Endothelial cell of umbilical vein (primary cell): ENCODE results near the gene GUCA2A.

Source experiments
- EZH2 ChIP-seq: IDR thresholded peaks from 2 replicates; pipeline ENCODE4 v1.6.1; 2012; ENCODE audit warnings: borderline replicate concordance, low read depth, mild to moderate bottlenecking, moderate library complexity, low read length, inconsistent platforms; ENCODE audit not compliant: severe bottlenecking
- FOS ChIP-seq: IDR thresholded peaks from 2 replicates; pipeline ENCODE4 v1.6.1; 2011; ENCODE audit warnings: mild to moderate bottlenecking, low read length, moderate library complexity, borderline replicate concordance; ENCODE audit not compliant: insufficient read depth
- GATA2 ChIP-seq: IDR thresholded peaks from 2 replicates; pipeline ENCODE4 v1.7.0; 2011; ENCODE audit warnings: low read depth, mild to moderate bottlenecking, moderate library complexity, mixed read lengths, low read length; ENCODE audit not compliant: insufficient read length, insufficient read depth
- JUN ChIP-seq: IDR thresholded peaks from 2 replicates; pipeline ENCODE4 v1.6.1; 2011; ENCODE audit warnings: borderline replicate concordance, low read depth; ENCODE audit not compliant: insufficient read length, insufficient read depth
- POLR2A ChIP-seq: IDR thresholded peaks from 2 replicates; pipeline ENCODE4 v1.6.1; 2012; ENCODE audit warnings: low read depth, mild to moderate bottlenecking, control low read depth, low read length
- POLR2AphosphoS5 ChIP-seq: IDR thresholded peaks from 2 replicates; pipeline ENCODE4 v1.6.1; 2012; ENCODE audit warnings: low read depth, mild to moderate bottlenecking, control low read depth, low read length, moderate library complexity; ENCODE audit not compliant: insufficient read depth
- TF ChIP-seq, protein P1 (sequence below), 2 donors: IDR thresholded peaks; 1 replicate in 1 of 2; 2 replicates in 1 of 2; pipeline ENCODE4 v1.5.1; 2011; ENCODE audit warnings: low read length in 2 of 2, mild to moderate bottlenecking in 2 of 2, moderate library complexity in 2 of 2, control low read depth in 1 of 2, inconsistent platforms in 1 of 2, low read depth in 1 of 2; ENCODE audit not compliant: insufficient read depth in 1 of 2; ENCODE audit errors: extremely low read depth in 1 of 2
- TF ChIP-seq, protein P2 (sequence below): IDR thresholded peaks from 2 replicates; pipeline ENCODE4 v1.6.1; 2011; ENCODE audit not compliant: insufficient read depth, insufficient read length

DNA sequence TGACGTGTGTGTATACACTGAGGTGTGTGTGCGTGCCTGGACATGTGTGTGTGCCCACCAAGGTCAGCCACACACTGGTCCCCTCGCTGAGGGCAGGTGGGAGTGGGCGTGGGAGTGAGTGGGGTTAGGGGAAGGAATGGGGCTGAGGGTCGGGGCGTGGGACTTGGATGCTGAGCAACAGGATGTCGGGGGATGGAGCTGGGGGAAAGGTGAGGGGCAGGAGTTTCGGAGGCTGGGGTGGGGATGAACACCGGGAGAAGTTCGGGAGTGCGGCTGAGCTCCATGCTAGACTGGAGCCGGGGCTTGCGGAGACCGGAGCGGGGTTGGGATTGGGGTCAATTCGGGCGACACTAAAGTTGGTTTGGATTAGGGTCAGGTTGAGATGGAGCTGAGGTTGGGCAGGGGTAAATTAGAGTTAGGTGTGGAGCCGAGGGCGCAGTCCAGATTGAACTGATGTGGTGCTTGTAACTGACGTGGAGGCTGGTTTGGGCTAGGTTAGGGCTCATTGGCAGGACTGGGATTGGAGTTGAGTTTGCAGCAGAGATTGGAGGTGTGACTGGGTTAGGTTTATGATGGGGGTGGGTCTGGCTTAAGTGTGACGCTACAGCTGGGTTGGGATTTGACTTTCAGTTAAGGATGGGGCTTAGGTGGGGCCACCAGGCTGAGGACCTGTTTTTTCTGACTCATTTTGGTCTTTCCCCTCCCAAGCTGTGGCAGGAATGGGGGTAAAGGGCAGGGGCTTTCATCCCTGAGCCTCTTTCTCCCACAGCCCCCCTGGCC, 3.3 kb upstream of the GUCA2A start:
- TF ChIP-seq, protein P1, sequence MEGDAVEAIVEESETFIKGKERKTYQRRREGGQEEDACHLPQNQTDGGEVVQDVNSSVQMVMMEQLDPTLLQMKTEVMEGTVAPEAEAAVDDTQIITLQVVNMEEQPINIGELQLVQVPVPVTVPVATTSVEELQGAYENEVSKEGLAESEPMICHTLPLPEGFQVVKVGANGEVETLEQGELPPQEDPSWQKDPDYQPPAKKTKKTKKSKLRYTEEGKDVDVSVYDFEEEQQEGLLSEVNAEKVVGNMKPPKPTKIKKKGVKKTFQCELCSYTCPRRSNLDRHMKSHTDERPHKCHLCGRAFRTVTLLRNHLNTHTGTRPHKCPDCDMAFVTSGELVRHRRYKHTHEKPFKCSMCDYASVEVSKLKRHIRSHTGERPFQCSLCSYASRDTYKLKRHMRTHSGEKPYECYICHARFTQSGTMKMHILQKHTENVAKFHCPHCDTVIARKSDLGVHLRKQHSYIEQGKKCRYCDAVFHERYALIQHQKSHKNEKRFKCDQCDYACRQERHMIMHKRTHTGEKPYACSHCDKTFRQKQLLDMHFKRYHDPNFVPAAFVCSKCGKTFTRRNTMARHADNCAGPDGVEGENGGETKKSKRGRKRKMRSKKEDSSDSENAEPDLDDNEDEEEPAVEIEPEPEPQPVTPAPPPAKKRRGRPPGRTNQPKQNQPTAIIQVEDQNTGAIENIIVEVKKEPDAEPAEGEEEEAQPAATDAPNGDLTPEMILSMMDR (IDR thresholded peaks at IDR 0.05; ENCODE audit: extremely low read depth in 1 of 2, insufficient read depth in 1 of 2, low read depth in 1 of 2, low read length in 2 of 2), result no peak
- no peak for TF ChIP-seq JUN
- TF ChIP-seq POLR2AphosphoS5, result no peak
- no peak for TF ChIP-seq POLR2A
- TF ChIP-seq FOS, result no peak
- no peak for TF ChIP-seq EZH2
- TF ChIP-seq, protein P2, sequence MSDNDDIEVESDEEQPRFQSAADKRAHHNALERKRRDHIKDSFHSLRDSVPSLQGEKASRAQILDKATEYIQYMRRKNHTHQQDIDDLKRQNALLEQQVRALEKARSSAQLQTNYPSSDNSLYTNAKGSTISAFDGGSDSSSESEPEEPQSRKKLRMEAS, result no peak
- TF ChIP-seq GATA2, result no peak
